ENCODE results near the gene SAMD4A.

SAMD4A gene

GRCh38 chr14:54632452-54632851 is 65.5 kb downstream of the SAMD4A start:
- no peak for DNase-seq (ENCODE audit: low spot score)

DNA sequence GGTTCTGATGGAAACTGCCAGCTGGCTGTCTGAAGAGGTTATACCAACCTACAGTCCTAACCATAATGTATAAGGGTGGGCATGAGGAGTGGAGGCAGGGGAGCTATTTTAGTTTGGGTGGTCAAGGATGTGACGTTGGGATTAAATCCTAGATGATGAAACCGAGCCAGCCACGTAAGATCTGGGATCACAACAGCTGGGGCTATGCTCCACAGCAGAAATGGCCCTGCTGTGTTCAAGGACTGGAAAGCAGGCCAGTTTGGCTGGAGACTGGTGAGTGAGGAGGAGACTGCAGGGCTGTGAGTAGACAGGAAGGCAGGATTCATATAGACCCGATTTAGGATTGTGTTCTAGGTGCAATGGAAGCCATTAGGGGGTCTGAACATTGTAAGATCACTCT is 66.1 kb downstream of the SAMD4A start:
- no peak for DNase-seq (ENCODE audit: low spot score)

DNA sequence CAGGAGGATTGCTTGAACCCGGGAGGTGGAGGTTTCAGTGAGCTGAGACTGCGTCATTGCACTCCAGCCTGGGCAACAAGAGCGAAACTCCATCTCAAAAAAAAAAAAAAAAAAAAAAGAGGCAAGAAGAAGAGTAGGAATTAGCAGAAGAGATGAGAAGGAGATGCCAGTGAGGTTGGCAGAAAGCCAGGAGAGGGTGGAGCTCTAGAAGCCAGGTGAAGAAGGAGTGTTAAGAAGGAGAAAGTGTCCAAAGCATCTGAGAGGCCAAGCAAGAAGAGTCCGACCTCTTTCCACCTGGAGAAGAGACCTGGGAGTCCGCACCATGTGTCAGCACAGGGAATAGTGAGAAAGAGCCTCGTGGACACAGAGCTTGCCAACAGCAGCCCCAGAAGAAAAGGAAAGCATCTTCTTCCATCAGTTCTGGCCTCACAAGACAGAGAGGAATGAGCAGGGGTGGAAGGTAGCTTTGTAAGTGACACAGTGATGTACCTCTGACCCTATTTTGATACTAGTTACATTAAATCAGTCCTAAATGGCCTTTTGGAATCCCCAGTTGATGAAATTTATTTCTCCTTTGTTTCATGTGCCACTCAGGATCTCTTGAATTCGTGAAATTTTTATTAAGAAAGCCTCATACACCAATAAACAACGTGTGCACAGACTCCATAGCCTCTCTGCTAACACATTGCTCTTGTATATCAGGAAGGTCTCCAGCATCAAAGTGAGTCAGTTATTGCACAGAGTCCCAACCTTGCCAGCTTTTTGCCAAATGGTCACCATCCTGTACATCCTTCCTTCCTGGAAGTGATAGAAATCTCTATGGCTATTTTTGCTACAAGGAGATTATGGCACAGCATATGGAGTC is 70.6 kb downstream of the SAMD4A start:
- DNase-seq (ENCODE audit: low spot score) = no peak

DNA sequence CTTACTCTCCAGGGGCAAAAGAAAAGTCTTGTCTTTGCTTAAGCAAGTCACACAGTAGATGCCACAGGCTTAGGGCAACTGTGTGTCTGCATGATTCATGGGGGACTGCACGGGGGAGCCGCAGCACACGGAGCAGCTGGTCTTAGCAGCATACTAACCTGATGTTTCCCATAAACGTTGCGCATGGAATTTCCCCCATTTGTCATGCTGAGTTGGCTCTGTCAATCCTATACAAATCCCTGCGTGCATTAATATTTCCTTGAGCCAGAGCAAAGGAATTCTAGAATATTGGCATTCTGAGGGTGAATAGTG is 71.2 kb downstream of the SAMD4A start:
- peak; percentile 32 for DNase-seq (ENCODE audit: low spot score)

DNA sequence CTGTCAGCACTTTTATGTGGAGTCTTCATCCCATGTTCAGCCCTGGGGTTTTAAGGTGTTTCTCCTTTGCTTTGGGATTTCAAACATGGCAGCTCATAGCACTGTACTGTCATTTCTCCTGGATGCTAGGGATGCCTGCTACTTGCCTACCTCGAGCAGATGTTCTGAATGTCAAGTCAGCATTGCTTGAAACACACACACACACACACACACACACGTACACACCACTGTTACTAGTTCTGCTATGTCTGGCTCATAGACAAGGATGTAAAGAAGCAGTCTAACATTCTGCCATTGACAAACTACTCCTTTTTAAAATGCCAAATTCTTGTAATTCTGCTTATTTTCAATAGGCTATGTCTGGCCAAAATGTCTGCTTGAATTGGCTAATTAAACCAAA is 72.7 kb downstream of the SAMD4A start:
- no peak for DNase-seq (ENCODE audit: low spot score)

- no peak for DNase-seq (ENCODE audit: low spot score)
Observed at GRCh38 chr14:54640506-54640905, 73.6 kb downstream of the SAMD4A start.

GRCh38 chr14:54642121-54642520 is 75.2 kb downstream of the SAMD4A start:
- DNase-seq (ENCODE audit: low spot score) = no peak

GRCh38 chr14:54642801-54643695 is 76.1 kb downstream of the SAMD4A start:
- DNase-seq (ENCODE audit: low spot score) = no peak

DNA sequence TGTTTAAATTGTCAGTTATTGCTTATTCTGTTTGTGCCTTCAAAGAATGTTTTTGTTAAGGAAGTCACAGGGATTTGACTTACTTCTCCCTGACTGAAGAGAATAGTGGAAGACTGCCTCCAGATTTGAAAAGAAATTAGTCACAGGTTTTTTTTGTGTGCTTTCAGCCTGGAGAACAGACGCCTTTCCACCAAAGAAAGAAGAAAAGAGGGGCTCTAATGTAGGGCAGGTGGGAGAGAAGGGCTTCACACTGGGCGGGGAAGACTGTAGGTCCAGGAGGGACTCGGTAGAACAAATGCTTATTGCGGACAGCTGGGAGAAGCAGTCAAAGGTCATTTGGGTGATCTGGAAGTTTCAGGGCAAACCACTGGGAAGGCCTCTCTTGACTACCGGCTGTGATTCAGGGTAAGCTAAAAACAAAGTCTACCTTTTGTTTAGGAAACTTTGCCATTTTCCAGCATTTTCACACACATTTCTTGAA is 76.8 kb downstream of the SAMD4A start:
- no peak for DNase-seq (ENCODE audit: low spot score)

DNA sequence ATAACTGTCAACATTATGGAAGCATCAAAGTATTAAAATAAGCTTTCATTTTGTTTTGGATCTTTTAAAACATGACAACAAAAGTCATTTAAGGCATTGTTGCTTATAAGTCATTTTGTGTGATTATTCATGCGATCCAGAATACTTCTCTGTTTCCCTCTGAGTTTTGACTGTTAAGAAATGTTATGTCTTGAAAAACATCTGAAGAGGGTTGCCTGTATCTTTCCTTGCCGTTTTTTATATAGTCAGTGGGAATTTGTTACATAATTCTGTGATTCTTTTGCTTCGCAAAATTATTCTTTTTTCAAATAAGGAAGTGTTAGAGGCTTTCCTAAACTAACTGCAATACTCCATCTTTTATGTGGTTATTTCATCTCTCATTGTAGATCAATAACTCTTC is 78.7 kb downstream of the SAMD4A start:
- DNase-seq (ENCODE audit: low spot score) = no peak

DNA sequence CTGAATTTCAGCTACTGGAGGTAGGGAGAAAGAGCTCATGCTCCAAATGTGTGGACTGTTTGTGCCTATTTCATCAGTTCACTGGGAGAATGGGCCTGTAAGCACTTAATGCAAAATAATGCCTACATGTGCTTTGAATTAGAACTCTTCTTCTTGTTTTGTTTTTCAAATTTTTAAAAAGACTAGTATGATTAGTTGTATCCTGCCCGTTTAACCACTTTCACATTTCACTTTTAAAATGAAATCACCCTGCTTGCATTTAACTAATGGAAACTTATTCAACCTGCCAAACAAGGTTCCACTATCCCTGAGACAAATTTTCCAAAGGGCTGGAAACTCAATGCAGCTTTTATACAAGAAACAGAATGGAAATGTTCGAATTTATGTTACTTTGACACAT is 79.7 kb downstream of the SAMD4A start:
- DNase-seq (ENCODE audit: low spot score) = no peak

DNA sequence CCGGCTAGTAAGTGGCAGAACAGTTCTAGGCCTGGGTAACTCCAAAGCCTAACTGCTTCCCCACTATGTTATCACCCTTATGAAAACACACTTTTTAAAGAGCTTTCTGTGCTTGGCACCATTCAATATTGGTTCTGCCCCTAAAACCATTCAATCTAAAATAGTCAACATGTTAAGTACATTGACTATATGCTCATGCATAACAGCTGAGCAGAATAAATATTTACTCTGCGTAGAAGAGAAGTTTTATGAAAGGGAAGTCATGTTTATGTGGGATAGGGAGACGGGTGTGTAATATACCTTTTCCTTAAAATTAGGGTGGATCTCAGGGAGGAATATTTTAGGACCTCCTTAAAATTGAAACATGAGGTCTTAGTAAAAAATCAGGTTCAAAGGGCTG is 80.5 kb downstream of the SAMD4A start:
- DNase-seq (ENCODE audit: low spot score) = no peak

DNA sequence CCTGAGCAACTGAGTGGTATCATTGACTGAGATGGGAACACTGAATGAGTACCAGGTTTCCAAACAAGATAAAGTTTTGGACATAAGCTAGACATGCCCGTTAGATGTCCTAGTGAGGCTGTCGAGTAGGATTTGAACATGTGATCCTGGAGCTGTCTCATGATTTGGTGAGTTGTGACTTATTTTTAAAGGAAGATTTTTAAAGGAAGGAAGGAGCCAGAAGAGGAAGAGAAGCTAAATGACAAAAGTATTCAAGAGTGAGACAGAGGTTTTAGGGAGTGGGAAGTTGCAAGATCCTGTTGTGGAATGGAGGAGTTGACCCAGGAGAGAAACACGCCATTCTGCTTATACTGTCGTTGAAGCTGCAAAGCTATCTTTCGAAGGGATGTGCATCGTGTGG is 82.1 kb downstream of the SAMD4A start:
- no peak for DNase-seq (ENCODE audit: low spot score)

GRCh38 chr14:54650331-54650958 is 83.5 kb downstream of the SAMD4A start:
- peak; percentile 96 for DNase-seq (ENCODE audit: low spot score)

GRCh38 chr14:54650959-54651351 is 84.0 kb downstream of the SAMD4A start:
- no peak for DNase-seq (ENCODE audit: low spot score)

GRCh38 chr14:54651649-54652048 is 84.7 kb downstream of the SAMD4A start:
- DNase-seq (ENCODE audit: low spot score) = no peak

GRCh38 chr14:54652188-54652587 is 85.3 kb downstream of the SAMD4A start:
- peak; percentile 99 for DNase-seq (ENCODE audit: low spot score)

DNA sequence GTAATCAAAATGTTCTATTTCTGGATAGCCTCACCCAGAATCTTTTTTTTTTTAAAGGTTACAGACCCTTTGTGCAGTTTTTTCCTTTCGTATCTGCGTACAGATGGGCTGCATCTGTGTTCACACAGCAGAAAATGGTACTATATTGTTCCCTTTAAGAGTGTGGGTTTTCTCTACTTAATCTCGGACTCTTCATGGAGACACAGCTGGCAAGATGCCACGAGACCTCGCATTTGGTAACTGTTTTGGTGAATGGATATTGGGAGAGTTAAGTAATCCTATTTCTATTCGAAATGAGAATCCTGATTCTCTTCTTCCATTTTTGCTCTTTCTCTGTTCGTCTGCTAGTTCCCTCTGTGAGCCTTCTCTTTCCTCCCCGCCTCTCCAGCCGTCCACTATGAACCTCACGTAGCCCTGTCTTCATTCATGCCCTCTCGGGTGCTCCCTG is 85.7 kb downstream of the SAMD4A start:
- no peak for DNase-seq (ENCODE audit: low spot score)

- peak; percentile 84 for DNase-seq (ENCODE audit: low spot score)
Observed at GRCh38 chr14:54653712-54654469, 87.0 kb downstream of the SAMD4A start.

- peak; percentile 25 for DNase-seq (ENCODE audit: low spot score)
Observed at GRCh38 chr14:54654605-54655004, 87.7 kb downstream of the SAMD4A start.

- peak; percentile 55 for DNase-seq (ENCODE audit: low spot score)
Observed at GRCh38 chr14:54658836-54659235, 91.9 kb downstream of the SAMD4A start.

GRCh38 chr14:54659365-54659764 is 92.4 kb downstream of the SAMD4A start:
- DNase-seq (ENCODE audit: low spot score) = peak; percentile 76
